D721Med (cell line): Measurements from ENCODE around the gene CALML4.

Experiments used
- DNase-seq: peaks from one replicate; pipeline ENCODE4 v3.0.0; 2011; ENCODE audit warnings: low spot score; ENCODE audit not compliant: insufficient read length
- FAIRE-seq: peaks from 2 replicates; lab custom pipeline; 2011; peaks lifted over from hg19 to GRCh38; lab: Jason Lieb, UNC
- CTCF ChIP-seq: IDR thresholded peaks from 2 replicates; pipeline ENCODE4 v1.5.1; 2012; ENCODE audit warnings: mild to moderate bottlenecking, control low read depth; ENCODE audit not compliant: insufficient read depth; ENCODE audit errors: missing control alignments

The CALML4 gene

GRCh38 chr15:68166847-68167246, 38.3 kb downstream of the CALML4 start:
- DNase-seq = no peak
- no peak for TF ChIP-seq CTCF
- FAIRE-seq = no peak

GRCh38 chr15:68163191-68163590, 41.9 kb downstream of the CALML4 start:
- TF ChIP-seq CTCF = no peak
- DNase-seq = no peak
- no peak for FAIRE-seq

GRCh38 chr15:68158046-68158628, 47.0 kb downstream of the CALML4 start:
- DNase-seq (no peak), FAIRE-seq (no peak)
- no peak for TF ChIP-seq CTCF

- DNase-seq (no peak), FAIRE-seq (no peak)
- no peak for TF ChIP-seq CTCF
These were observed 48.1 kb downstream of the CALML4 start for GRCh38 chr15:68157074-68157473.

GRCh38 chr15:68154923-68155559, 50.1 kb downstream of the CALML4 start:
- DNase-seq (no peak), FAIRE-seq (peak; percentile 51)
- peak; percentile 94 for TF ChIP-seq CTCF

- no peak for FAIRE-seq
- DNase-seq = no peak
- TF ChIP-seq CTCF = no peak
These were observed 52.8 kb downstream of the CALML4 start for GRCh38 chr15:68152342-68152741.

- no peak for DNase-seq
- FAIRE-seq = no peak
- TF ChIP-seq CTCF = no peak
These were observed 53.9 kb downstream of the CALML4 start for GRCh38 chr15:68151277-68151676.
